ENCODE measurements around the gene SUSD2.

Gene SUSD2

DNA sequence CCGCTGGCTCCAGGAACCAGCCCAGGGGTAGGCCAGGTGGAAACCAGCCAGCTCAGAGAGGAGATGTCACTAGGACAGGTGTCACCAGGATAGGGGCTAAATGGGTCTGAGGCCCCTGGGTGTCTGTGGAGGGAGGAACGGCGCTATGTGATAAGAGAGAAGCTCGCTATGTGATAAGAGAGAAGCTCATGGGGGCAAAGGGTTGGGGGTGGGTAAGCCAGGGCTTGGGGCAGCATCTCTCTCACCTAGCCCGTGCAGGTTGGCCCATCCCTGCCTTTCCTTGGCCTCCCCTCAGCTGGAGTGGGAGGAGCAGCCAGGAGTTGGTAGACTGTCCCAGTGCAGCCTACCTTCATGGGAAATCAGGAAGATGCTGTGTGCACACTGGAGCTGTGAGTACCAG, 26.5 kb upstream of the SUSD2 start:
- H3K4me3 ChIP-seq (ENCODE audit: low read depth, low read length), result no peak overlapping the region
- TF ChIP-seq, protein P1, sequence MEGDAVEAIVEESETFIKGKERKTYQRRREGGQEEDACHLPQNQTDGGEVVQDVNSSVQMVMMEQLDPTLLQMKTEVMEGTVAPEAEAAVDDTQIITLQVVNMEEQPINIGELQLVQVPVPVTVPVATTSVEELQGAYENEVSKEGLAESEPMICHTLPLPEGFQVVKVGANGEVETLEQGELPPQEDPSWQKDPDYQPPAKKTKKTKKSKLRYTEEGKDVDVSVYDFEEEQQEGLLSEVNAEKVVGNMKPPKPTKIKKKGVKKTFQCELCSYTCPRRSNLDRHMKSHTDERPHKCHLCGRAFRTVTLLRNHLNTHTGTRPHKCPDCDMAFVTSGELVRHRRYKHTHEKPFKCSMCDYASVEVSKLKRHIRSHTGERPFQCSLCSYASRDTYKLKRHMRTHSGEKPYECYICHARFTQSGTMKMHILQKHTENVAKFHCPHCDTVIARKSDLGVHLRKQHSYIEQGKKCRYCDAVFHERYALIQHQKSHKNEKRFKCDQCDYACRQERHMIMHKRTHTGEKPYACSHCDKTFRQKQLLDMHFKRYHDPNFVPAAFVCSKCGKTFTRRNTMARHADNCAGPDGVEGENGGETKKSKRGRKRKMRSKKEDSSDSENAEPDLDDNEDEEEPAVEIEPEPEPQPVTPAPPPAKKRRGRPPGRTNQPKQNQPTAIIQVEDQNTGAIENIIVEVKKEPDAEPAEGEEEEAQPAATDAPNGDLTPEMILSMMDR (IDR thresholded peaks at IDR 0.05; ENCODE audit: low read depth, low read length, missing control alignments), result no peak
- in situ Hi-C loops (cut with HindIII; ENCODE audit: low pct_ligation_motif_present, low sequenced_read_pairs), result no loop called here
- no peak overlapping the region for H3K27ac ChIP-seq
- no peaks in the 10 kb centered on the region for H3K36me3 ChIP-seq (replicated peaks)
- no peak for DNase-seq
- H3K27me3 ChIP-seq (replicated peaks), result no peaks in the 10 kb centered on the region

DNA sequence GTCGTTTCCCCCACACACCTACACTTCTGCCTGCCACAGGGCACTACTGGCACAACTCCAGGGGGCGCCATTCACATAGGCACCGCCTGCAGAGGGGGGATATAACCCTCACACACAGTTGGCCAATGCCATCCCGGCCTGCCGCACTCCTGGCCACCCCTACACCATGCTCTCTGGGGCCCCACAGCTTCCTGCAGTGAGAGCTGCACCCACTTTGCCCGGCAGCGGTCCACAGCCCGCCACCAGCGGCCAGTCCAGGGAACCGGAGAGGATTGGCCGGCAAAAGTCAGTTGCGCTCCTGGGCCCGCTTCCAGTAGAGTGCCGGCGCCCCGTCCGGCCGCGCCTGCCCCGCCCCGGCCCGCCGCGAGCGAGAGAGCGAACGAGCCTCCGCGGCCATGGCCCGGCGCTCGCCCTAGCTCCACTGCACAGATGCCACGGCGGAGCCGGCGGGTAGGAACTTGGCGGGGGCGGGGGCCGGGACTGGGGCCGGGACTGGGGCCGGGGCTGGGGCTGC, 25.6 kb upstream of the SUSD2 start:
- no peaks in the 10 kb centered on the region for H3K27me3 ChIP-seq (replicated peaks)
- peak; percentile 25 for DNase-seq
- peak overlapping the region; percentile 81 for H3K4me3 ChIP-seq (ENCODE audit: low read depth, low read length)
- no peak overlapping the region for H3K27ac ChIP-seq
- in situ Hi-C loops (cut with HindIII; ENCODE audit: low pct_ligation_motif_present, low sequenced_read_pairs), result no loop called here
- no peaks in the 10 kb centered on the region for H3K36me3 ChIP-seq (replicated peaks)
- TF ChIP-seq, protein P1 (IDR thresholded peaks at IDR 0.05; ENCODE audit: low read depth, low read length, missing control alignments), result peak; percentile 69

DNA sequence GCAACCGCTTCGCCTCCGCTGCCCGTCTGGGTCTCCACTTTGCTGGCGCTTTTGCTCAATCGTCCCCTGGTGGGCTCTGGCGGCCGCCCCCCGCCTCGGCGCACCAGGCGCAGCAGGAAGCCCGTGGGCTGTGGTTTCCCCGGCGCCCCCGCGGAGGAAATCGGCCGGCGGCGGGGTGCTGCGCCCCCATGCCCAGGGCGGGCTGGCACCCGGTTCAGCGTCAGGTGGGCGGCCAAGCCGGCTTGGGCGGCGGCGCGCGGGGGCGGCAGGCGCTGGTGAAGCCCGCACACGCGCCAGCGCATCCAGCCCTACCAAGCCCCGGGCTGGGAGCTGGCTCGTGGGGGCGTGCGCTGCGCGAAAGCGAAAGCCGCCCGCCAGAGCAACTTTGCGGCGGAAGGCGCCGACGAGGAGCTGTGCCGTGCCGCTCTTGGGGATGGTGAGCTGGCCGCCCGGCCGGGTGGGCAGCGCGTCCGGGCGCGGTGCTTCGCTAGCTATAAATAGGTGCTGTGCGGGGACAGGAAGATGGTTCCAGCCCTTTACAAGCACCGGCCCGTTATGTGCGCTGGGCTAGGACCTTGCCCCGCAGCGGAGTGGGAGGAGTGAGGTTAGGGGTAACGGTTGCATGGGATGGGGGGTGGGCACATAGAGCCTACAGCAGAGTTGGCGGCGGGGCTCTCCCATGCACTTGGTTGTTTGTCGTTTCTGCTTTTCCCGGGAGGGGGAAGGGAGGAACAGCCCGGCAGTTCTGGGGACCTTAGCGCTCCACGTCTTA, 25.0 kb upstream of the SUSD2 start:
- Histone ChIP-seq H3K27me3 (replicated peaks) (no peaks in the 10 kb centered on the region), H3K4me3 (ENCODE audit: low read depth, low read length) (peak overlapping the region; percentile 81), H3K27ac (peak overlapping the region; percentile 21), H3K36me3 (replicated peaks) (no peaks in the 10 kb centered on the region)
- in situ Hi-C loops (cut with HindIII; ENCODE audit: low pct_ligation_motif_present, low sequenced_read_pairs), result no loop called here
- DNase-seq, result peak; percentile 29
- TF ChIP-seq, protein P1 (IDR thresholded peaks at IDR 0.05; ENCODE audit: low read depth, low read length, missing control alignments), result no peak

DNA sequence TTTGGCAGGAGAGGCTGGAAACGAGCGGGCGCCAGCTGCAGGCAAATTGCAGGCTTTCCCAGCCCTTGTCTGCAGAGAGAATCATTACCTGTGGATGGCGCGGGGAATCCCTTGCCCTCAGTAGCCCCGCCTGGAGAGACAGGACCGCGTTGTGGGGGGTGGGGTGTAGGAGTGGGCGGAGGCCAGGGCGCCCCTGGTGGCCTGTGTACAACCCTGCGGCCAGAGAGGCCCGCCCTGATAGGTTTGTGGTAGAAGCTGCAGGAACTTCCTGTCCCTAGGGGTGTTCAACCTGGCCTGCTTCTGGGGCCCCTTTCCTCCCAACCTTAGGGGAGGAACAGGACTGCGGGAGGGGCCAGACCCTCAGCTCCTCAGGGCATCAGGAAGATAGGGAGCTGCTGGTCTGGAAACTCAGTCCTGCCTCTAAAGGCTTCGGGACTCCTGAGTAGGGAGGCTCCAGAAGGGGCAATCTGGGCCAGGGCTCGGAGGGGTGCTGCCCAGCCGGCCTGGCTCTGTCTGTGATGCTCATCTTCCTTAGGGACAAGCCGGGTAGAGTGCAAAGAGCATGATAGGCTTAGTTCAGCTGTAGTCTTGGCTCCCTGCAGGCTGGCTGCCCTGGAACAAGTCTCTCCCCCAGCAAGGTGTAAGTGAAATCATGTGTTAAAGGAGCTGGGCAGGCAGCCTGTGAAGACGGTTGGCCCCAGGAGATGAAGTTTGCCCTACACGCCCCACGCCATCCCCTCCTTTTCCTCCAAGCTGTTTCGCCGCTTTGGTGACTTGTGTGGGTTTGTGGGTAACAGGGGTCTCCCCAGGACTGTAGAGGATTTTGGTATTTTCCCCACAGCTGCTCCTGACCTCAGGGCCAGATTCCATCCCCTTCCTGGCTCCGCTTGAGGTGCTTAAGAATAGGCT, 24.1 kb upstream of the SUSD2 start:
- in situ Hi-C loops (cut with HindIII; ENCODE audit: low pct_ligation_motif_present, low sequenced_read_pairs), result no loop called here

DNA sequence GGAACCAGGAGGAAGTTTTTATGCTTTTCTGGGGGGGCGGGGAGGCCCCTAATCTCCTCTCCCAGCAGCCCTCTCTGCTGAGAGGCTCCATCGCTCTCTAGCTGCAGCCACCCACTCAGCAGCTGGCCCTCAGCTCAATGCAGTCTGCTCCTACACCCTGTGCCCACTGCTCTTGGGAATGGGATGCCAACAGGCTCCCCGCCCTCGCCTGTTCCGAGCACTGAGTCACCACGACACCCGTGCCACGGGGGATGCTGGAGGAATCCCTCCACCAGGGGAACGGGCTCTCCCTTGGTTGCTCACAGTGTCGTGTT, 23.5 kb upstream of the SUSD2 start:
- no peak overlapping the region for H3K27ac ChIP-seq
- no peak overlapping the region for H3K4me3 ChIP-seq (ENCODE audit: low read depth, low read length)
- no peak for DNase-seq

More for the DNA sequence above, 24.1 kb upstream of the SUSD2 start:
- H3K27ac ChIP-seq, result no peak overlapping the region
- no peaks in the 10 kb centered on the region for H3K36me3 ChIP-seq (replicated peaks)
- peak overlapping the region; percentile 81 for H3K4me3 ChIP-seq (ENCODE audit: low read depth, low read length)
- peak; percentile 59 for DNase-seq
- H3K27me3 ChIP-seq (replicated peaks), result no peaks in the 10 kb centered on the region
- TF ChIP-seq, protein P1 (IDR thresholded peaks at IDR 0.05; ENCODE audit: low read depth, low read length, missing control alignments), result peak; percentile 93

More for the DNA sequence above, 23.5 kb upstream of the SUSD2 start:
- in situ Hi-C loops (cut with HindIII; ENCODE audit: low pct_ligation_motif_present, low sequenced_read_pairs), result no loop called here
- TF ChIP-seq, protein P1 (IDR thresholded peaks at IDR 0.05; ENCODE audit: low read depth, low read length, missing control alignments), result peak; percentile 13
- no peaks in the 10 kb centered on the region for H3K27me3 ChIP-seq (replicated peaks)
- no peaks in the 10 kb centered on the region for H3K36me3 ChIP-seq (replicated peaks)

All from brain microvascular endothelial cell (primary cell).